ENCODE results near the gene PDHB. TPM values are rescaled to one million over a fixed set of nuclear protein-coding genes. Genes with fewer than 3 reads are reported as not detected.

The PDHB gene
- total and polyA plus RNA-seq, 2 experiments from 2014 or later, result 260 to 266 TPM

DNA sequence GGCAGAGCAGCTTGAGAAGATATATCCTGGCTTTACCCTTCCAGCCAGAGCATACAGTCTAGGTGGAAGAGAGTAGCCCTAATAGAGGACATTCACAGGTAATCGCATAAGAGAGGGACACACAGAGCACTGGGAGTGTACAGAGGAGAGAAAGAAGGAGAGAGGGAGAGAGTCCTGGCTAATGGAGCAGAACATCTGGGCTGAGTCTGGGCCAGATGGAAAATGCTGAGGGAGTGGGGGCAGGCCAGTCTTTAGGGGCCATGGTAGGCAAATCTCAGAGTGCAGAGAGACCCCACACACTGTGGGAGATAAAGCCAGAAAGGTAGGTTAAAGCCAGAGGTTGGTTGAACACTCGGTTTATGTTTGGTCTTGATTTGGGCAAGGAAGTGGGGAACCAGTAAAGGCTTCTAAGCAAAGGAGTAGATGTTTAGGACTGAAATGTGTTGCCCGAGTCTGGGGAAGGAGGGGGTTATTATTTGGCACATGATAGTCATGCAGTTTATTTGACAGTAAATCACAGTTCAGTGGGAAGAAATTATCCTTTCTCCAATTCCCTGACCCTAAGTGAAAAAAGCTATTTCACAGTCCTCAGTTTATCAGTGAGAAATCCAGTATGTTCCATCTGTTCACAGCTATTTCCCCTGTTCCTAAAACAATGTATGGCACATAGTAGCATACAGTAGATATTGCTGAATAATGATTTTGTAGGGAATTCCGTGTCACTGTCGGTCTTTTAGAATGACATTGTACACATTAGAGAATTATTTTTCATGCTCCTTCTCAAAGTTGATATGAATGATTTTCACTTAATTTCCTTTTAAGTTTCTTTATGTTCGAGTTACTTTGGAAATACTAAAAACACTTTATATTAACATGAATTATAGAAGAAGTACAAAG lies 45.7 kb downstream of the PDHB start:
- Histone ChIP-seq H3K36me3 (no peaks in the 10 kb centered on the region), H3K4me1 (ENCODE audit: low read depth) (peaks cover 30% of the 10 kb centered on the region), H3K9me3 (ENCODE audit: low read depth) (no peaks in the 10 kb centered on the region), H3K27me3 (no peaks in the 10 kb centered on the region), H3K27ac (peak overlapping the region; percentile 76), H3K4me3 (no peak overlapping the region)
- no peak for DNase-seq (ENCODE audit: low read depth in 1 of 2, low spot score in 1 of 2)
- TF ChIP-seq, protein P1, sequence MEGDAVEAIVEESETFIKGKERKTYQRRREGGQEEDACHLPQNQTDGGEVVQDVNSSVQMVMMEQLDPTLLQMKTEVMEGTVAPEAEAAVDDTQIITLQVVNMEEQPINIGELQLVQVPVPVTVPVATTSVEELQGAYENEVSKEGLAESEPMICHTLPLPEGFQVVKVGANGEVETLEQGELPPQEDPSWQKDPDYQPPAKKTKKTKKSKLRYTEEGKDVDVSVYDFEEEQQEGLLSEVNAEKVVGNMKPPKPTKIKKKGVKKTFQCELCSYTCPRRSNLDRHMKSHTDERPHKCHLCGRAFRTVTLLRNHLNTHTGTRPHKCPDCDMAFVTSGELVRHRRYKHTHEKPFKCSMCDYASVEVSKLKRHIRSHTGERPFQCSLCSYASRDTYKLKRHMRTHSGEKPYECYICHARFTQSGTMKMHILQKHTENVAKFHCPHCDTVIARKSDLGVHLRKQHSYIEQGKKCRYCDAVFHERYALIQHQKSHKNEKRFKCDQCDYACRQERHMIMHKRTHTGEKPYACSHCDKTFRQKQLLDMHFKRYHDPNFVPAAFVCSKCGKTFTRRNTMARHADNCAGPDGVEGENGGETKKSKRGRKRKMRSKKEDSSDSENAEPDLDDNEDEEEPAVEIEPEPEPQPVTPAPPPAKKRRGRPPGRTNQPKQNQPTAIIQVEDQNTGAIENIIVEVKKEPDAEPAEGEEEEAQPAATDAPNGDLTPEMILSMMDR (IDR thresholded peaks at IDR 0.05; ENCODE audit: low read depth, low read length), result no peak

GRCh38 chr3:58386626-58387365 lies 46.8 kb downstream of the PDHB start:
- Histone ChIP-seq H3K4me1 (ENCODE audit: low read depth) (peaks cover 23% of the 10 kb centered on the region), H3K27me3 (no peaks in the 10 kb centered on the region), H3K9me3 (ENCODE audit: low read depth) (no peaks in the 10 kb centered on the region), H3K27ac (peak overlapping the region; percentile 76), H3K36me3 (no peaks in the 10 kb centered on the region), H3K4me3 (no peak overlapping the region)
- TF ChIP-seq, protein P1 (IDR thresholded peaks at IDR 0.05; ENCODE audit: low read depth, low read length), result no peak
- DNase-seq (ENCODE audit: low read depth in 1 of 2, low spot score in 1 of 2), result peak; percentile 31 to 90

DNA sequence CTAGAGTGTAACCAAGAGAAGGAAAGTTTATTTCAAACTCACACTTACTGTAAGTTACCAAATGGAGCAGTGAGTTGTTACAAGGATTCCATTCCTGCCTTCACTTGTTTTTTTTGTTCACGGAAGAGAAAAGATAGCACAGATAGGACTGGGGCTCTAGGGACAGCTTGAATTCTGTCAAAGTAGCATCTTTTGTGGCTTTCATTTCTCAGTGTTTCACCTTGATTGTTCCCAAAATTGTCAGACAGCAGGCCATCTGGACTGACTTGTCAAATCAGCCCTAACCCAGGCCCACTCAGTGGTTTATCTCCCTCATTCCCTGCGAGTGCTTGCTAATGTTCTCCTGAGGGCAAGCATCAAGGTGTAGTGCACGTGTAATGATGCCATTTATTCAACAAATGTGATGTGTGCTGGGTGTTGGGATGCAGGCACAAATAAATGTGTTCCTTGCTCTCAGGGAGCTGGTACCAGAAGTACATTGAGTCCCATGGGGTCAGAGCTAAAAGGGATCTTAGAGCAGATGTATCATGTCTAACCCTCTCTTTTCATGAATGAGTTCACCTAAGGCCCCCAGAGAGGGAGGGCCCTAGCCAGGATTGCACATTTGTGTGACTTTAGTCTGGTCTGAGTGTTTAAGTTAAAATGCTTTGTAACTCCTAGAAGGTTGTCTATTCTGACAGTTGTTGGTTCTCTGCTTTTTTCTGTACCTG lies 49.1 kb downstream of the PDHB start:
- H3K36me3 ChIP-seq, result no peaks in the 10 kb centered on the region
- no peak overlapping the region for H3K4me3 ChIP-seq
- peaks cover 13% of the 10 kb centered on the region for H3K4me1 ChIP-seq (ENCODE audit: low read depth)
- no peaks in the 10 kb centered on the region for H3K27me3 ChIP-seq
- no peaks in the 10 kb centered on the region for H3K9me3 ChIP-seq (ENCODE audit: low read depth)
- TF ChIP-seq, protein P1 (IDR thresholded peaks at IDR 0.05; ENCODE audit: low read depth, low read length), result no peak
- no peak overlapping the region for H3K27ac ChIP-seq
- no peak for DNase-seq (ENCODE audit: low read depth in 1 of 2, low spot score in 1 of 2)

DNA sequence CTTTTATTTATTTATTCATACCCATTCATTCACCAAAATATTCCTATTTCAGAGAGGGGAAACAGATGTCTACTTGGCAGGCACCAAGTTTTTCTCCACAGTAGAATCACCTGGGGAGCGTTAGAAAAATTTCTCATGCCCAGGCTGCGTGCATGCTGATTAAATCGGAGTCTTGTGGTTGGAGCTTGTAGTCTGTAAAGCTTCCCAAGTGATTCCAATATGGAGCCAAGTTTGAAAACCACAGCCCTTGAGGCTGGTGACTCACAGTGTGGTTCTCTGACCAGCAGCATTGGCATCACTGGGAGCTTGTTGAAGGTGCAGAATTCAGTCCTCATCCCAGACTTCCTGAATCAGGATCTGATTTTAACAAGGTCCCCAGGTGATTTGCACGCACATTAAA lies 49.7 kb downstream of the PDHB start:
- Histone ChIP-seq H3K36me3 (no peaks in the 10 kb centered on the region), H3K9me3 (ENCODE audit: low read depth) (no peaks in the 10 kb centered on the region), H3K27me3 (no peaks in the 10 kb centered on the region), H3K27ac (no peak overlapping the region), H3K4me3 (no peak overlapping the region), H3K4me1 (ENCODE audit: low read depth) (peaks cover 8% of the 10 kb centered on the region)
- peak in 1 of 2 donors; percentile 97 for DNase-seq (ENCODE audit: low read depth in 1 of 2, low spot score in 1 of 2)
- TF ChIP-seq, protein P1 (IDR thresholded peaks at IDR 0.05; ENCODE audit: low read depth, low read length), result no peak

DNA sequence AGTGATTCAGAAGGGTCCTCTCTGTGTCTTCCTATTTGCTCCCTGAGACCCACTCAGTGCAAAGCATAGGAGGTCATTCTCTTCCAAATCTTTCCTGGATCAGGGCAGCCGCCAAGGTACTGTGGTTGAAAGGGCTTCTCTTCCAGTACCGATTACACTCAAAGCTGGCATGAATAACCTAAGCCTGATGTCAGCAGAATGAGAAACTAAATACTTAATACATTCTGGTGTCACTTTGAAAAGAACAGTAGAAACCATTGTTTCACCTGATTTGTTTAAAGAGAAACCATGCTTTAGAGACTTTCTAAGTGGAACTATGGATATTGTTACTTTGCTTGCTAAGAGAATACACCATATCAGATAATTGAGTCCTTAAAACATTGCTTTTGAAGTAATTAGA lies 50.2 kb downstream of the PDHB start:
- no peaks in the 10 kb centered on the region for H3K9me3 ChIP-seq (ENCODE audit: low read depth)
- H3K4me1 ChIP-seq (ENCODE audit: low read depth), result peaks cover 6% of the 10 kb centered on the region
- TF ChIP-seq, protein P1 (IDR thresholded peaks at IDR 0.05; ENCODE audit: low read depth, low read length), result no peak
- H3K36me3 ChIP-seq, result no peaks in the 10 kb centered on the region
- H3K27me3 ChIP-seq, result no peaks in the 10 kb centered on the region
- peak in 1 of 2 donors; percentile 53 for DNase-seq (ENCODE audit: low read depth in 1 of 2, low spot score in 1 of 2)
- no peak overlapping the region for H3K4me3 ChIP-seq
- H3K27ac ChIP-seq, result no peak overlapping the region
